GM18517 (cell line): ENCODE data around the gene BDKRB1.

ENCODE experiments used
- ATAC-seq: cut with Tn5 transposase; IDR thresholded peaks from one replicate; pipeline ENCODE4 v1.9.1; 2021; ENCODE audit warnings: mild to moderate bottlenecking, moderate library complexity; ENCODE audit not compliant: unreplicated experiment

The BDKRB1 gene

GRCh38 chr14:96277890-96278289 is 21.9 kb downstream of the BDKRB1 start:
- no peak for ATAC-seq

GRCh38 chr14:96279564-96279963 is 23.6 kb downstream of the BDKRB1 start:
- no peak for ATAC-seq

DNA sequence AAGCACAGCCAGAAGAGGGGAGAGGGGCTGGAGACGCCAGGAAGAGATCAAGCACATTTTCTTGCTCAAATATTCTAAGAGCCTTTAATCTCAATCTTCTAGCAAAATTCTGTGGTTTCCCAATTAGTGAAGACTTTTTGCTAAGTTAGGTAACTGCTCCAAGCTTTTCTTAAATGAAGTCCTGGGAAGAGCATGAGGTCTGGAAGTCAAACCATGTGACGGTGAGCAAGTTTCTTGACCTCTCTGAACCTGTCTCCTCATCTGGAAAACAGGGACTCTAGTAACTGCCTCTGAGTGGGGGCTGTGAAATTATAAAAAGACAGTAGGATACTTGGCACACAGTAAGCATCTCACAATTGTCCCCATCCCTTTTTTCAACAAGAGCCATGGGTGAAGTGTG is 24.1 kb downstream of the BDKRB1 start:
- no peak for ATAC-seq

DNA sequence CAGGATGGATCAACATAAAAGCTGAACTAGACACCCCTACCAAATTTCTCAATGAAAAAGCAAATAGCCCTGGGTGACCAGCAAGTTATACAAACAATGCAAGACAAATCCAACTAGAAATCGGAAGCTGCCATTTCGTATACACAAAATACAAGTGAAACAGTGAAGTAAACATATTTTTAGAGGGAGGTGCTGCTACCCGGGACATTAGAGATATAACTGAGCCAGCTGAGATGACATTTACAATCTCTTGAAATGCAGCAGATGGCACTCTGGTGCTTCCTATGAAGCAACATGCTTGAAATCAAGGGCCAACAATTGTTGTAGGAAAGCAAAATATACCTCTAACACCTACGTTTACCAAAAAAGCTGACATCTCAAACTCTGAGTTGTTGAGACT is 25.5 kb downstream of the BDKRB1 start:
- ATAC-seq = no peak

GRCh38 chr14:96284008-96284407 is 28.0 kb downstream of the BDKRB1 start:
- ATAC-seq = no peak

GRCh38 chr14:96284430-96284829 is 28.4 kb downstream of the BDKRB1 start:
- ATAC-seq = no peak

- no peak for ATAC-seq
Measured at GRCh38 chr14:96285667-96286066, 29.7 kb downstream of the BDKRB1 start.

DNA sequence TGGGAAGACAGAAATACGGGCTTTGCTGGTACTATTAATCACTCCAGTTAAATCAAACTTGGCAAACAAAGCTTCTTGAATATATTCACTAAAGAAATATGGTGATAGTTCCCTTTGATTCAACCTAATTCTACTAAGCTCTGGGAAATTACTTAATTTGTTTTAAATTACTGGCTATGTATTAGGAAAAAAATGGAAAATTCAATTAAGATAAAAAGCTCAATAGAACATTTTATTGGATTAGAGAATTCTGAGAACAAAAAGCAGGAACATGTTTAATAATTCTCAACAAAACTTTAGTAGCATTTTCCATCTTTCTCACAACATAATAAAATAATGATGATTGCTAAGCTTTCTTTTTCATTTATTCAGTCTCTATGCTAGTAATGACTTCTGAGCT is 30.2 kb downstream of the BDKRB1 start:
- ATAC-seq = no peak

DNA sequence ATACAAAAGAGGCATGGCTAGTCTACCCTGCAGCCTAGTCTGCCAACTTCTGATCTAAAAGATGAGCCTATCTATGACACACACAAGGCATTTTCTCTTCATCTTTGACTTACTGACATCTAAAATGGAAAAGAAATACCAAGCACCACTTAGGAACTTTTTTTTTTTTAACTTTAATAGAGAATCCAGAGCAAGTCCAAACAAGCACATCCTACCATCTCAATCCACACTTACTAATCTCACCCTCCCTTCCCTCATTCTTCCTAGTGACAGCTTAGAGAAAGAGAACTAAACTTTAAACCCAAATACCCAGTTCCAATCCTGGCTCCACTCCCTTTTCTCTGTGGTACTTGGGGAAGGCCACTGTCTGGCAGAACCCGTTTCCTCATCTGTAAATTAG is 31.8 kb downstream of the BDKRB1 start:
- ATAC-seq = no peak

GRCh38 chr14:96294246-96294645 is 38.2 kb downstream of the BDKRB1 start:
- ATAC-seq = no peak

DNA sequence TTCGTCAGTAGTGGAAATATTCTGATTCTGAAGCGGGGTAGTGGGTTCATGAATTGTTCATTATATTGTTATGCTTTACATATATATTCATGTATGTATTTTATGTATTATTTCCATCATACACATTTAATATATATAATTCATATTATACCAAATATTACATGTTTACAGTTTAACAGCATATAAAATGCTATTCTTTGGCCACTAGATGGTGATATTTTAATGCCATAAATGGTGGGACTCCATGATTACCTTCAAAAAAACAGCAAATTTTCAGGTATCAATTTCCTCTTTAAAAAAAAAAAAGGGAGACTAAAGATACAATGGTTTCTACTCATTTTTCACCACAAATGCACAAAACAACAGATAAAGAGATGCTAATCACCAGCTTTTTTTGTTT is 41.0 kb downstream of the BDKRB1 start:
- no peak for ATAC-seq

DNA sequence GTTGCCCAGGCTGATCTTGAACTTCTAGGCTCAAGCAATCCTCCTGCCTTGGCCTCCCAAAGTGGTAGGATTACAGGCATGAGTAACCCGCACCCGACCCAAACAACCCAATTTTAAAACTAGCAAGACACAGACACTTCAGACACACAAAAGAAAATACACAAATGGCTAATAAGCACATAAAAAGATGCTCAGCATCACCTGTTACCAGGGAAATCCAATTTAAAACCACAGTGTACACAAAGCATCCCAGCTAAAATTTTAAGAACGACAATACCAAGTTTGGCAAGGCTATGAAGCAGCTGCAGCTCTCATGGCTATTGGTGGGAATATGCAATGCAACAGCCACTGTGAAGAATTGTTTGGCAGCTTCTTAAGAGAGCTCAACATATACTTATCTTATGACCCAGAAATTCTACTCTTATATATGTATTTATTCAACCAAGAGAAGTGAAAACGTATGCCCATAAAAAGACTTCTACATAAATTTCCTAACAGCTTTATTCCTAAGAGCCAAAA is 42.0 kb downstream of the BDKRB1 start:
- no peak for ATAC-seq

DNA sequence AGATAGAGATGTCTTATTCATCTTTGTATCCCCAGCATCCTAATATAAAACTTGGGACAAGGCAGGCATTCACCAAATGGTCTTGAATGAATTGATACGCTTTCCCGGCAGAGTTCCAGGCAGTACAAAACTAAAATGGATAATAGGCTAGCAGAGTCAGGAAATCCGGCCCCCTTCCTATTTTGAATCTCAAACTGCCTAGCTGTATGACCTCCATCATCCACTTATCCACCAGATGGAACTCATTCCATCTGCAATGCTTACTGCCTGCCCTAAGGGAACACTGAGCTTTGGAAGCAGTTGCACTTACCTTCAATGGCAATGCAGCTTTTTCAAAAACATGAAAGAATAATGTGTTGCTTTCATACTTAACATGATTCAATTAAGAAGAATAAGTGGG is 43.4 kb downstream of the BDKRB1 start:
- no peak for ATAC-seq

DNA sequence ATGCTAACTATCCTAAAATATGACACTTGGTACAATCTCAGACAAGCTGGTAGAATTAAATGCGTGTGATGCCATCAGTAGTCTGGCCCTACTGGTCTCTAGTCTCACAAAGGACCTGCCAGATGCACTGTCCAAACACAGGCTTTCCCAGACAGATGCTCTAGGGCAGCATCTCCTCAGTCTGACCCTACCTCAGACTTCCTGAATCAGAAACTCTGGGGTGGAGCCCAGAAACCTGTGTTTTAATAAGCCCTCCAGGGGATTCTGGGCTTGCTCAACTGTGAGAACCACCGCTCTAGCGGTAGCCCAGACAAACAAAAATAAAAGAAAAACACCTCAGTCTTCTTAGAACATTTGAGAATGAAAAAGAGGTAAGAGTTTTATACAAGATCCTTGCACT is 48.0 kb downstream of the BDKRB1 start:
- no peak for ATAC-seq

DNA sequence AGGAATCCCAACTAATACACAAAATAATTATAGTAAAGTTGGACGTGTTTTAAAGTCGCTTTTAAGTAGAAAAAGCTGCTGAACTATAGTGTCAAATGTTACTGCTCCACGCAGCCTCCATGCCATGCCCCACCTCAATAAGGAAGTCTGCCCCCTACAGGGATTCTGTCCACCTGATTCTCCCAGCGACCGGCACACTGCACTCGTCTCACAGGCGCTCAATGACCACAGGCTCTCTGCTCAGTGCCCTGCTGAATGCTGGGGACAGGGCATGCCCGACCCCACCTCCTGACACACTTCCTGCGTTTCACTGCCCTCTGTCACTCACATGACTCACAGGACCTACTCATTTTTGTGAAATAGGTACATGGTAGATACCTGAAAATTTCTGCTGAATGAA is 48.9 kb downstream of the BDKRB1 start:
- no peak for ATAC-seq

DNA sequence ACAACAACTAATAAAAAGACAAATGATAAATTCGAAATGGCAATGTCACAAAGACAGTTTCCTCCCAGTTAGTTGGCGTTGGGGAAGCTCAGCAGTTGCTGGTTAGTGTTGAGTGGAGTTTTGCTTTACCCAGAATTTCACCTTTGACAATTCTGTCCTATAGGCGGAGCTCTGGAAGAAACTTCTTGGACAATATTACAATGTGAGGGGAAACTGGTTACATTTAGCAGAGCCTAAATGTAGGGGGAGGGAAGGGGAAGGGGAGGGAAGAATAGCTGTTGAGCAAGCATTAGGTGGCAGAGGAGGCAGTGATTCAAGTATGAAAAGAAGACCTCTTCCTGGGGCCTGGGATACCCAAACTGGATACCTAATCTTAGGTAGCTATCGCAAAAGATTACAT is 51.4 kb downstream of the BDKRB1 start:
- ATAC-seq = no peak

DNA sequence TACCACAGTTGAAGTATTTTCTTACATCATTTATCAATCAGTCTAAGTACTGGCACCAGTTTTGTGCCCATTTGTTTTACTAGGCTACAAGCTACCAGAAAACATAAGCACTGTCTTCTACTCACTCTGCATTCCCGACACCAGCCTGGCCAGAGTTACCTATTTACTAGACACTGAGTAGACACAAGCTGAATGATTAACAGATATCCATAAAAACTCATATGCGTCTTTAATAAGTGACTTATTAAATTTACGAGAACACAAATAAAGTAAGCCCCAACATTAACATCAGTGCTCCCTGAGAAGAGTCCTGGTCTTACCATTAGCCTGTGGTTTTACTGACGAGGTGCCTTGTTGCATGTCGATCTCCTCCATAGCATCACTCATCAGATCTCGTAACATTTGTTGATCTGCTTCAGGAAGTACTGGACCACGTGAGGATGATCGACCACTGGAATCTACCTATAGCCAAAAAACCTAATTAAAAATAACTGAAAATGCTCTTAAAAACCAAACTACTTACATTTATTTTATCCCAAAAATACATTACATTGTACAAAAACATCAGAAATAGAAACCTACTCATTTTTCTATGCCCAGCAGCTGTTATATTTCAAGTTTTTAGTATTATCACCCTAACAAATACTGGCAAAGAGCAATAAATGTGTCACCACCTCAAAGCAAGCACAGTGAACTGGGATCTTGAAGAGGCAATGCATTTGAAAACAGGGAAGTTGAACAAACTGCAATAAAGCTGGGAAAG is 53.3 kb downstream of the BDKRB1 start:
- ATAC-seq = no peak

DNA sequence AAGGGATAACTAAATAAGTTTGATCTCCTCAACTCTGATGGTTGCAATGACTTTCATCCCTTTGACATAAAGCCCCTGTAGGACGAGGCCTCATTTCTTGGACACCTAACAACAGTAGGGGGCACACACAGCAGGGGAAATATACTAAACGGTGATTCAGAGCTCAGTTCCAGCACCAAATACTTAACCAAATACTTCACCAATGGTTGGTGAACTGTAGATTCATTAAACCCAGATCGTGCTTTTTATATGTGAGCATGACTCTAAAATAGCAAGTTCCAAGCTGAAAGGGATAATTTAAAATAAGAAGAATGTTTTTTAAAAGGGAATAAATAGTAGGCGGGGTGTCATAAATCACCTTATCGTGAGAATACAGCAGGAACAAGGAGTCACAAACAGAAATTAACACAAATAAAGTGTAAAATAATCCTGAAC is 53.9 kb downstream of the BDKRB1 start:
- ATAC-seq = no peak

- ATAC-seq = no peak
Measured at GRCh38 chr14:96310906-96311305, 54.9 kb downstream of the BDKRB1 start.
